PC-9 (cell line): Measurements from ENCODE around the gene NUP155.

Experiments used
- CTCF ChIP-seq: fragments of 200-600 bp; sonication (generic); conservative IDR thresholded peaks from 2 replicates; pipeline ENCODE4 v1.6.1; 2017; ENCODE audit warnings: mixed run types, antibody characterized with exemption, mild to moderate bottlenecking, moderate library complexity
- EZH2 ChIP-seq: fragments of 200-600 bp; sonication (generic); IDR thresholded peaks from 2 replicates; pipeline ENCODE4 v1.8.0; 2017; ENCODE audit warnings: antibody characterized with exemption, low read depth

GRCh38 chr5:37323607-37324006, 47.3 kb downstream of the NUP155 start:
- TF ChIP-seq CTCF (no peak), EZH2 (no peak)
